Superior temporal gyrus (tissue), 1 donor: ENCODE measurements around the gene PFKM.
"Not testable (repeated sequence)": the region's sequence is repeated elsewhere in the genome, so short reads cannot be mapped to it uniquely, and the experiment has no call there.

Experiments used
- DNase-seq: peaks from one replicate; pipeline ENCODE4 v3.0.0-alpha.2; 2016; ENCODE audit errors: extremely low spot score

PFKM gene

DNA sequence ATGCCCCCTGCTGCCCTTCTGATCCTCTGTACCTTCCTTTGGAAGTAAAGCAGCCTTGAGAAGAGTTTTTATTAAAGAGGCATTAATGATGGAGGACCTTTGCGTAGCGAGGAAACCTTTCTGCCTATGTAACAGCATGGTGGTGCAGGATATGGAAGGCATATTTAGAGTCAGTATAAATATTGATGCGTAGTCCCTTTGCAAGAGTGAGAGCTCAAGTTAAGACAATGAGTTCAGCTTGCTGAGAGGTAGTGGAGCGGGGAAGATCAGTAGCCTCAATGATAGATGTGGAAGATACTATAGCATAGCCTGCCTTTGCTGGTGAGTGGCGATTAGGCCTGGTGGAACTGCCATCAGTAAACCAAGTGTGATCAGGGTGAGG, 7.9 kb upstream of the PFKM start:
- not testable (repeated sequence) for DNase-seq

DNA sequence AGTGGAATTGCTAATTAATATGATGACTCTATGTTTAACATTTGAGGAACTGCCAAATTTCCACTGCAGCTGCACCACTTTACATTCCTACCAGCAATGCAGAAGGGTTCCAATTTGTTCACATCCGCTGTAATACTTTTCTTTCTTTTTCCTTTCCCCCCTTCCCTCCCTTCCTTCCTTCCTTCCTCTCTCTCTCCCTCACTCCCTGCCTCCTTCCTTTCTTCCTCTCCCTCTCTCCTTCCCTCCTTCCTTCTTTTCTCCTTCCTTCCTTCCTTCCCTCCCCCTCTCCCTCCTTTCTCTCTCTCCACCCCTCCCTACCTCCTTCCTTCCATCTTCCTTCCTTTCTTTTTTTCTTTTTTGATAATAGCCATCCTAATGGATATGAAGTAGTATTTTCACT, 3.2 kb upstream of the PFKM start:
- no peak for DNase-seq

DNA sequence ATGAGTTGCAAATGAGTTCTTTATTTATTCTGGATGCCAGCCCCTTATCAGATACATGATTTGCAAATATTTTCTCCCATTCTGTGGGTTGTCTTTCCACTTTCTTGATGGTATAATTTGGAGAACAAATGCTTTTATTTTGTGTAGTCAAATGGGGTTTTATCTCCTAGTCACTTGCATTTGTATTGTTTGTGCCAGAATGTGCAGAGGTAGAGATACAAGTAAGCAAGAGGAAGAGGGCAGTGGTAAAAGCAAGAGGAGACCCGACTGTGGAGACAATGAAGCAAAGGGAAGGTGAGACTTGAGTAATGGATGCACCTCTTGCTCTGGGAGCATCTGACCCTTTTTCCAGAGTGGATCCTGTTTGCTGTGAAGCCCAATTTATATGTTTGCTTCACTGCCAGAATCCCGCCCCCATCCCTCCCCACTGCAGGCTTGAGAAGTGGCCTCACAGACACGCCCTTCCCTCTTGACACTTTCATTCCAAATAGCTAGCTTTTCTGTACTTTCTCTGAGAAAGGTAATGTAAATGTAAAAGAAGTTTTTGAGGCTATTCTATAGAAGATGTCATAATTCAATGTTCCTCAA, 786 bp upstream of the PFKM start:
- DNase-seq: no peak

DNA sequence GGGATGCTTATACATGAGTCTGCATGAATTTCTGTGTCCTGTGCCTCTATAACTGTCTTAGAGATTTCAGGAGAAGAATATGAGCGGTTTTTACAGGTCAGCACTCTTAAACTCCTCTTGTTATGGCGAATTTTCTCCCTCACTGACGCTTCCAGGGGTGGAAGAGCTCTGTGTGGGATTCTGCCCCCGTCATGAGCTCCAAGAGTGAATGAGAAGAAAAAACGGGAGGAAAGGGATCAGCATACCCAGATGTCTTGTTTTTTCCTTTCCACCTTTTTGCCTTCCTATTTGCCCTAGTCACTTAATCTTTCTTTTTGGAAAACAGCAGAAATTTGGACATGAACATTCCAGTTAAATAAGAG, 651 bp downstream of the PFKM start:
- DNase-seq: peak; percentile 33

DNA sequence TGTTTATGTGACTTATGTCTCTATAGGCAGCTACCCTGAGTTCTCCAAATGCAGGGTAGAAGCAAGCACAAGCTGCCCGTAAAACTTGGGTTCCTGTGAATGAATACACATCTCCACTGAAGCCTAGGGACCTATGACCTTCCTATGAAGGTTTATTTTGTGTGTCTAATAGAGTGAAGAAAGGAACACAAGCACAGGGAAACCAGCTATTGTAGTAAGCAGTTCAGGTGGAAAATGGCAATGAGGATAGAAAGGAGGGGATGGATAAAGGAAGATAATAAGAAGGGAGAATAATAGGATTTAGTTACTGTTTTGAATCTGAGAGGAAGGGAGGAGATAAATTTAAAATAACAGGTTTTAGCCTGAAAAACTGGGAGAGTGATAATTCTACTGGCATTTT, 2.4 kb downstream of the PFKM start:
- no peak for DNase-seq

DNA sequence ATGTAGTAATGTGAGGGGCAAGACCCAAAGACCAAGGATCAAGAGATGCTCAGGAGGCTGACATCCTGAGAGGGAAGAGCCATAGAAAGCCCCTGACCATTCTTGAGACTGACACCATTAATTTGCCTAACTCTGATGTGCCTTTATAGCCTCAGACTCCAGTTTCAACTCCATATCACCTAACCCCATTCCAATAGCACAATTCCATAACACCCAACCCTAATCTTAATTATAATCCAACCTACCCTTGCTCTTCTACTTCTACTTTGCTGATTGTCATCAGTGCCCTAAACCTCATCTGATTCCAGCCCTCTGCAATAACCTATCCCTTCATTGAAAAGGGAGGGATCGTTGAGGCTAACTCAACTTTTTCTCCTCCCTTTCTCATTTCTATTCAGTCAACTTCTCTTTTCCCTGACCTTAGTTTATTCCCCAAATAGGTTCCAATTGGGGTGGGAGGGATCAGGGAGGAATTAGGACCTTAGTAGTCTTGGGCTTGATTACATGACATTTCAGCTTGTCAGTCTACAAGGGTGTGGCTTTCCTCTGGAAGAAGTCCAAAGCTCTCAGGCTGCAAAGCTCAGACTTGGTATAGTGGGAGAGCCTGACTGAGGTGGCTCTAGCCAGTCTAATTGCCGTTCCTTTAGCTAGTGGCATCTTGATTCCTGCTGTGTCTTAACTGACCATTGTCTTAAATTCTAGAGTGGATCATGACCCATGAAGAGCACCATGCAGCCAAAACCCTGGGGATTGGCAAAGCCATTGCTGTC, 3.1 kb downstream of the PFKM start:
- no peak for DNase-seq

DNA sequence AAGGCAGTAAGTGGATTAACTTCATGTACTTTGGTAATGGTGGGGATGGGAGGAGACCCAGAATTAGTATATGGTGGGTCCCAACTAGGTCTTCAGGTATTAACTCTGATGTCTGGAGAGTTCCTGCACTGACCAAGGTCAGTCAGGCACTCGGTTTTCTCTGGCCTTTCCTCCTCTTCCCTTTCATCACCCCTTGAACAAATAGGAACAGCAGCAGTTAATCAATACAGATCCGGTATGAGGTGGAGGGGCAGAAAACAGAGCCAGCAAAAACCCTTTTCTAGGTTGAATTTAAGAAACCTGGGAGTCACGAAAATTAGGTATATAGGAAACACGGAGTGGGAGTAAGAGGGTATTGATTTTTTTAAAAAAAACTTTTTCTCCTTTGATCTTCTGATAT, 4.0 kb downstream of the PFKM start:
- no peak for DNase-seq

DNA sequence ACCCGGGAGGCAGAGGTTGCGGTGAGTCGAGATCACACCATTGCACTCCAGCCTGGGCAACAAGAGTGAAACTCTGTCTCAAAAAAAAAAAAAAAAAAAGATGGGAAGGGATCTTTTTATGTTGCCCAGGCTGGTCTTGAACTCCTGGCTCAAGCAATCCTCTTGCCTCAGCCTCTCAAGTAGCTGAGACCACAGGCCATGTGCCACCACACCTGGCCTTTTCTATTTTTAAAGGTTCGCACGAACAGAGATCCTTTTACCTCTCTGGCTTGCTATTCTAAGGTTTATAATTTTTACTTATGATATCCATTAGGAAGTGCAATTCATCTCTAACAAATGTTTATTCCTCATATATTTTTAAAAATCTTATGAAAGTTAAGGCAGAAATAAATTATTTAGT, 6.4 kb downstream of the PFKM start:
- not testable (repeated sequence) for DNase-seq

DNA sequence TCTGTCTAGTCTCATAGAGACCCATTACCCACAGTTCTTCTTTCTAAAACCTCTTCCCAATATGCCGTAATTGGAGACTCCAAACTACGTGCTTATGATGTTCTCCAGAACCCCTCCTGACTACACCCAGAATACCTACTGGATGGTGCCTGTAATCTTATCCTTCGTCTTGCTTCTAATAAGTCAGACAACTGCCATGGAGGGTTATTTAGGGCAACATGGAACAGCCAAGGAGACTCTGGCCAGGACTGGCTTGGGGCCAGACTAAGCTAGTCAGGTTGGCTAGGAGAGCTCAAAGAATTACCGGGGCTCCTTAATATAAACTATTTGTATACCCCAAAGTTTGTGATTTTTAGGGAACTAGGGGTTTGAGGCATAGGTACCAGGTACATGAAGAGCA, 6.8 kb downstream of the PFKM start:
- DNase-seq: no peak

DNA sequence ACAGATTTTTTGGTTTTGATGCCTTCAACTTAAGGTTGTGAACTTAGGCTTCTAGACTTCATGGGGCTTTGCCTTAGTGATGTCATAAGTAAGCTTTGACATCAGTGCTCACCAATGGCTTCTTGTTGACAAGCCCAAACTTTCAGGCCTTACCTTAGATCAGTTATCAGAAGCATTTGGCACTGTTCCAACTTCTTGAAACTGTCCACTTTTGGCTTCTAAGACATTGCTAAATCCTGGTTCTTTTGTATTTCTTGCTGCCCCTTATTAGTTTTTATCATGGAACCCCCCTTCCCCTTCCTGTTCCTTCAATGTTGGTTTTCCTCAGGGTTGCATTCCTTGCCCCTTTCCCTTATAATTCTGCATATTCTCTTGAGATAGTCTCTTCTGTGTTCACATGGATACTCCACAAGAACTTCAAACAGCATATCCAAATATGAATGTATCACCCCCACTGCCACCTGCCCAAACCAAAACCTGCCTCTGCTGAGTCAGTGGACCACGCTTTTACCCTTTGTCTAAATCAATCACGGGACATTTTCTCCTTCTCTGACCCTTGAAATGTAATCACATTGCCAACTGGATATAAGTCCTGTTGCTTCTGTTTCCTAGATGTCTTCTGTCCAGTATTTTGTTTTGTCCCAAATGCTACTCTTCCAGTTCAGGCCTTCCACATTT, 7.9 kb downstream of the PFKM start:
- DNase-seq: no peak

DNA sequence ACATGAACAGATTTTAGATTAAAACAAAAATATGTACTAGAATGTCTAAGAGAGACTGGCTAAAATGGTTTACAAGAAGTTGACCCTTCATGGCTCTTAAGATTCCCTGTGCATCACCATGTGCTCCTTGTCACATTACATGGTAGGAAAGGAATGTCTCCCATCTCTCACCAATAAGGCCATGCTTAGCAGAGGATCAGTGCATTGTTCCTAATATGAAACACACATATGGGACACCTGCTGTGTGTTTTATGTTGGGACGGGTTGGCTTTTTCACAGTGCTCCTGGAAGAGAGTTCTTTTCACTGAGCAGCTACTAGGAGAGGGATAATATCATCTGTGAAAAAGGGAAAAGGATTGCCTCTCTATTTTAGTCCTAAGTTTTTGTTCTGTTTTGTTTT, 9.6 kb downstream of the PFKM start:
- DNase-seq: no peak

DNA sequence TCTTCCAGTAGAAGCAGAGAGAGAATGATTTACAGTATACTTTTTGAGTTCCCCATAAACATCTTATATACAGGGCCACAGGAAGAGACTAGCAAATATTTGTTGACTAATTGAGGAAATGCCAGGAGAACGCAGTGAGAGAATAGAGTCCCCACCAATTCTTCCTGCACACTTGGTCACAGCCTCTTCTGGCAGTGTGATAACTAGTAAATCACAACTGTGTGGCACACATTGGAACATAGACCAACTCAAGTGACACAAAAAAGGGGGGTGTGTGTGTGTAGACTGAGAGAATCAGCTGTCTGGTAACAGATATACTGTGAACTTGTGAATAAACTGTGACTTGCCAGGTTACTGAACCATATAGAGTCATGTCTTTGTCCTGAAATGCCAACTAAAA, 10.2 kb downstream of the PFKM start:
- no peak for DNase-seq

DNA sequence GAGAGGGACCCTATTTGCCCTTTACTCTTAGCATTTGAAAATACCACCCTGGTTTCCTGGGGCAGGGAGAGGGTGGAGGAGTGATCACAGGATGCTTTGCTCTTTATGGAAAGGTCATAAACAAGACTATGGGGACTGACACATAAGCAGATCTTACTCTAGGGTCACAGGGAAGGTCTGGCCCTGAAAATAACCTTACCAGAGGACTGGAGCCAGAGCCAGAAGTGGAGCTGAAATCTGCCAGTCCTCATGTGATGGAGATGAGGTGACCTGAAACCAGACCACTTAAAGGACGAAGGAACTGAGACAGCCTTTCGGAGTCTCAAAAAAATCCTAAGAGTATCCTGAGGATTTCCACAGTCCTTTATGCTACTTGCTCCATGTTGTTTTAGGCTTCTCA, 12.4 kb downstream of the PFKM start:
- no peak for DNase-seq

DNA sequence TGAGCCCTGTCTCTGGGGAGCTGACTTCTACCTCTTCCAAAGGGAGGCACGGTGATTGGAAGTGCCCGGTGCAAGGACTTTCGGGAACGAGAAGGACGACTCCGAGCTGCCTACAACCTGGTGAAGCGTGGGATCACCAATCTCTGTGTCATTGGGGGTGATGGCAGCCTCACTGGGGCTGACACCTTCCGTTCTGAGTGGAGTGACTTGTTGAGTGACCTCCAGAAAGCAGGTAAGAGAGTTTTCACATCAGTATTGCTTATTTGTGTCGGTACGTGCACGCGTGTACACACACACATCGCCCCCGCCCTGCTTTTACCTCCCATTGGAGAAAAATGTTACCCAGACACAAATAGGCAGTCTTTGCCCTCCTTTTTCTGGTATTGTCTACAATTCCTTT, 13.7 kb downstream of the PFKM start:
- DNase-seq: no peak

DNA sequence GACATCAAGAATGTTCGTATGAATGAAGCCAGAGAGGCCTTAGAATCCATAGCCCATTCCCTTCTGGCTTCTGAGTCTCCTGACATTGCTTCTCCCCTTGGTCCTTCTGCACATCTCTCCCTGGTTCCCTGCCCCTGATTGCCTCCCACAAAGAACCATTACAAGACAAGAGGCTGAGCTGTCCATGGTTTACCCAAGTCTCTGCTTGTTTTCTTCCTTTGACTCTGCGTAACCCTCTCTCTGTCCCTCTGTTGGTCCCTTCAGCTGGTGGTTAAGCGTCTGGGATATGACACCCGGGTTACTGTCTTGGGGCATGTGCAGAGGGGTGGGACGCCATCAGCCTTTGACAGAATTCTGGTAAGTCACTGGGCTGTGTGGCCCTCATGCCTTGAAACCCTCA, 15.9 kb downstream of the PFKM start:
- no peak for DNase-seq

DNA sequence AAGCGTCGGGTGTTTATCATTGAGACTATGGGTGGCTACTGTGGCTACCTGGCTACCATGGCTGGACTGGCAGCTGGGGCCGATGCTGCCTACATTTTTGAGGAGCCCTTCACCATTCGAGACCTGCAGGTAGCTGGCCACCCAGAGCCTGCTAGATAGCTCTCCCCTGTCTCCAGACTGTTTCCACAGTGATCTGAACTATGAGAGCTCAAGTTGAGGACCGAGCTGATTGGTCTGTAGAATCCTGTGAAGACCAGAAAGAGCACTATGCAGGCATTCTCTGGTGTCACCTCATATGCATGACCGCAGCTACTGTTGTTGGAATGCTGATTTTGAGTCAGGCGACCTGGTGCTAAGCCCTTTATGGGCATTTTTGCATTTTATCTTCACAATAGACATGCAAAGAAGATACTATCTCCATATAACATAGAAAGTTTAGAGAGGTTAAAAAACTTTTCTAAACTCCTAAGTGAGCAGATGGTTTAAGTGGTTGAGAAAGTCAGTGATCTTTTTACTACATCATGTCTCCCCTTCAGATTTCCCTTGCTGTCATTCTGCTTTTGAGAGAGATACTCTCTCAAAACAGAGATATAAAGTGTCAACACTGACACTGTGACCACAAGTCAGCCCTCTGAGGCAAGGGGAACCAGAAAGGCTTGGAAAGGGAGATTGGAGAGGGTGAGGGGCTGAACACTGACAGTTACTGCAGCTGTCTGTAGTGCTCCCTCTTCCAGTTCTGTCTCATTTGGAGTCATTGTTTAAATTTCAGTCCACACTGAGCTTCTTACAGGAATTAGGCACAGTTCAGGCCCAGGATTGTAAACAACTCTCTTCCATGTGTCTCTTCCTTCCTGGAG, 23.9 kb downstream of the PFKM start:
- DNase-seq: no peak

DNA sequence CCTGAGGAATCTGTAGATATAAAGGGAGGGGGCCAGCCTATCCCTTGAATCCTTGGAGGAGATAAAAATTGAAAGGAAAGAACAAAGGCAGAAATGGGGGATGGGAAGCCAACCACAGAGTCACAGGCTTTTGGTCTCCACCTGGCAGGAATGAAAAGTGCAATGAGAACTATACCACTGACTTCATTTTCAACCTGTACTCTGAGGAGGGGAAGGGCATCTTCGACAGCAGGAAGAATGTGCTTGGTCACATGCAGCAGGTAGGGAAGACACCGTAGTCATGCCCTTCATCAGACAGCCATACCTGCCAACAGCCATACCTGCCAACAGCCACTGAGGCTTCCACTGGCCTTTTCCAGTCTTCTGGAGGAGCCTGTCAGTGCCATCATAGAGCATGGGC, 24.7 kb downstream of the PFKM start:
- DNase-seq: no peak

DNA sequence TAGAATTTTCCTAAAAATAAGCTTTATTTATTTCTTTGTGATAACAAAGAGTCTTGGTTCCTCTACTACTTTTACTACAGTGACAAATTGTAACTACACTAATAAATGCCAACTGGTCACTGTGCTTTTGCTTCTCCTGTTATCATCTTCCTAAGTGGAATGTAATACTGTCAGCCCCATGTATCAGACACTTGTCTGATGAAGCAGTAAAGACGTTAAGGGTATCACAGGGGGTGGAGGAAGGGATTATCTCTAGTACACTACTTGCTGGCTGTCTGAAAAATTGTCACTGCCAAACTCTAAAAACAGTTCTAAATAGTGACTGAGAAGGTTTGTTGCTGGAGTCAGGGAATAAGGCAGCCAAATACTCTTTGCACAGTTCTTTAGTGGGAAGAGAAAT, 26.8 kb downstream of the PFKM start:
- DNase-seq: no peak

DNA sequence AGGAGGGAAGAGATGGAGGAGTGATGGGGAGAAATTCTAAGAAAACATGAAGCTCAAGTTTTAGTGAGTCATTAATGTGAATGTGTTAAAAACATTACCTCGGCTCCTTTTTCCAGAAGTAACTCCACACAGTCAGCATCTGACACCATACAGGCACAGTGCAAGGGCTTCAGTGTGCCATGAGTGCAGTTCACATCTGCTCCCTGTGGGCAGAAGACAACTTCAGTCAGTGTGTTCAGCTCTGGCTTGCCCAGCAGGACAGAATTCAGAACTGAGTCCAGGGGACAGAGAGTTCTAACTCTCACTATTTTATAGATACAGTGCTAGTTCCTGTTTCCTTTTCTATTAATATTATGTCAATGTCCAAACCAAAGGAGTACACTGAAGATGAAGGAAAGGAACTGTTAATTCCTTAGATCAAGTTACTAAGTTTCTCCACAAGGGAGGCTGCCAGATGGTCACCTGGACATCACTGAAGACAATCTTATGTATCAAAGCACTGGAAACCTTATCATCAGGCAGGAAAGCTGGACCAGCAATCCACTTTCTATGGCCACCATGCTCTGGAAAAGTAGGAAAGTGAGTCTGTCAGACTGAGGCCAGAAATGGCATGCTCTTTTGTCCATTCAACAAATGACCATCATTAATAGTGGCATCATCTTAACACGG, 32.1 kb downstream of the PFKM start:
- DNase-seq: no peak

DNA sequence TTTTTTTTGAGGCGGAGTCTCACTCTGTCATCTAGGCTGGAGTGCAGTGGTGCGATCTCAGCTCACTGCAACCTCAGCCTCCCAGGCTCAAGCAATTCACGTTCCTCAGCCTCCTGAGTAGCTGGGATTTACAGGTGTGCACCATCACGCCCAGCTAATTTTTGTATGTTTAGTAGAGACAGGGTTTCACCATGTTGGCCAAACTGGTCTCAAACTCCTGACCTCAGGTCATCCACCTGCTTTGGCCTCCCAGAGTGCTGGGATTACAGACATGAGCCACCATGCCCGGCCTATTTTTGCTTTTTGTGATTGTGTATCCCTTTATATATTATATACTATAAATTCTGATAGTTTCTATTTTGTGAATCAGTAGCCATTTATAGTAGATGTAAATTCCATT, 36.6 kb downstream of the PFKM start:
- not testable (repeated sequence) for DNase-seq

DNA sequence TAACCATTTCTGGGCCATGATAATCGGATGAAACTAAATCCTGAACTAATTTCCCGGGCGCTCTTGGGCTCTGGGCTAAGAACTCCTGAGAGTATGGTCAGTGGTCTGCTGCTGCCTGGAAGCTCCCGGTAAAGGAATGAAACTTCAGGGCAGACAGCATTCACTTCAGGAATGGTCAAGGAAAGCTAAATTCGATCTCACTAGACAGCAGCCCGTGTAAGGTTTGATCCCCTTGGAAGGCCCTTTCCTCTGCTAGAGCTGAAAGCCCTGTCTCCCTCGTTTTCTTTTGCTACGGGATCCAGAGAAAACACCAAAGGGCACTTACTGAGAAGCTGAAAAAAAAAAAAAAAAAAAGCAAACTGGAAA, 37.5 kb downstream of the PFKM start:
- DNase-seq: no peak
